C1 segment of cervical spinal cord (tissue), 14 donors: ENCODE measurements around the gene ITGB4.
A peak's percentile ranks its signal among the peaks of the same experiment; 100 is the strongest.

Experiments used
- DNase-seq, 14 donors: peaks; one replicate each; lab custom pipeline; 2025; lab: John Stamatoyannopoulos, UW

ITGB4 gene

DNA sequence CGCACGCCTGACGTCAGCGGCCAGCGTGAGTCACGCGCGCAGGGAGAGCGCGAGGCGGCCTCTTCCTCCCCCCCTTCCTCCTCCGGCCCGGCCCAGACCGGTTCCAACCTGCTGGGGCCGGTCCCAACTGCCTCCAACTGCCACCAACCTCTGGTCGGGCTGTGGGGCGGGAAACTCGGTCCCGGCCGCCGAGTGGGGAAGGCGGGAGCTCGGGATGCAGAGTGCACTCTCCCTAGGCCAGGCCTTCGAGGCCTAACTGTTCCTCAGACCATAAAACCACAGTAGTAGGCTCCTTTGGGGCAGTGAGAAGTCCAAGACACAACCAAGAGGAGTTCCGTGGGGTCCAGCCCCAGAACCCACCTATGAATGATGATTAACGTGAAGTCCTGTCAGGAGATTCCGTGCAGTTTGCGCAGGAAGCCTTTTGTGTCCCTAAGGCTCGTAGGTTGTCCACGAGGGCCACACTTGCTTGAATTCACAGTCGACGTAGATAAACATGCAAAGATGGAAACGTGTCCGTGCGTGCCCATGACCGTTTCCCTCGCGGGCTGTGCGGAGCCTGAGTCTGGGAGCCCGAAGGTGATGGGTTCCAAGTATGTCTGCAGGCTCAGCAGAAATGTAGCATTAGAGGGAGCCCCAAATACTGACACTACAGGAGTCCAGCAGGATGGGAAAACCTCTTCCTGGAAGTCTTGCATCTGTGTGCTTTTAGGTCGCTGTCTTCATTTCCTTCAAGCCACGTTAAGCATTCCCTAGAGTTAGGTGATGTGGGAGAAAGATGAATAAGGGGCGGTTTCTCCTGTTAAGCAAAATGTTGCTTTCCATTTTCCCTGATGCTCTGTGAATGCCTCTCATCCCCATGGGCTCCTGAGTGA, 64.0 kb downstream of the ITGB4 start:
- DNase-seq = peak in 13 of 14 donors; percentile 87 to 99 (median 96)

- DNase-seq = no peak
Observed at GRCh38 chr17:75791254-75791653, 70.0 kb downstream of the ITGB4 start.

- DNase-seq = no peak
Observed at GRCh38 chr17:75793460-75793859, 72.2 kb downstream of the ITGB4 start.

DNA sequence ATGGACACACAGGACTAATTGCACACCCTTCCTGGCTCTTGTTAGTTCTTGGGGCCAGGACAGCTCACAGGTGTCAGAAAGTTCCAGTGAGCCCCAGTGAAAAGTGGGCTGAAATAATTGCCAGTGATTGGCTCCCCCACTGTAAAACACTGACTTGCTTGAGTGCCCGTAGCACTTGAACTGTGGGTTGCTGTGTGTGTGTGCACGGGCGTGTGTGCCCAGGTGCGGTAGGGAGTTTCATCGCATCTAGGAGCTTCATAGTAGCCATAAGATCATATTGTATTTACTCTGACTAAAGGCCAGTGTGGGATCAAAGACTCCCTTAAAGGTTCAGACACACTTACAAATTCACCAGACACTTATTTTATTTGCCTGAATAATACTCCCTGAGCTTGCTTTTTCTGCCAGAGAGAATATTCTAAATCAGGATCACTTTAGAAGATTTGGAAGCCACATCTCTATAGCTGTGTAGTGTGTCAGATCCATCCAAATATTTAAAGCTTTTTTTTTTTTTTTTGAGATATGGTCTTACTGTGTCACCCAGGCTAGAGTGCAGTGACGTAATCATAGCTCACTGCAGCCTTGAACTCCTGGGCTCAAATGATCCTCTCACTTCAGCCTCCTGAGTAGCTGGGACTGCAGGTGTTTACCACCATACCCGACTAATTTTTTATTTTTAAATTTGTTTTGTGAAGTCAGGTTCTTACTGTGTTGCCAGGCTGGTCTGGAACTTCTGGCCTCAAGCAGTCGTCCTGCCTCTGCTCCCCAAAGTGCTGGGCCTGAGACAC, 74.8 kb downstream of the ITGB4 start:
- no peak for DNase-seq

DNA sequence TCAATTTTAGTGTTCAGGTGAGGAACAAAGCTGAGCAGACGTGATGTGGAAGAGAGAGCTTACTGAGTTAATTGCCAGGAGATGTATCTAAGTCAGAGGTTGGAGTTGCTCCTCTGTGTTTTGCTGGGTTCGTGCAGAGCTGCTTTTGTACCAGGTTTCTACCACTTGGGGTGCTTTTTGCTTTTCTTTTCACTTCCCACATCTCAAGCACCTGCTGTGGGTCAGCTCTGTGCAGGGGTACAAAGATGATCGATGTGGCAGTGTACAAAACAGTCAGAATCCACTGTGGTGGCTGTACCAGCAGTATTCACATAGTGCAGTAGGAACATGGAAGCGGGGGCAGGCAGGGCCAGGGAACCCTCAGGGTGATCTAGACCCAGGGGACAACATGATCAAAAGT, 78.1 kb downstream of the ITGB4 start:
- no peak for DNase-seq

GRCh38 chr17:75803883-75804282, 82.6 kb downstream of the ITGB4 start:
- DNase-seq = no peak

DNA sequence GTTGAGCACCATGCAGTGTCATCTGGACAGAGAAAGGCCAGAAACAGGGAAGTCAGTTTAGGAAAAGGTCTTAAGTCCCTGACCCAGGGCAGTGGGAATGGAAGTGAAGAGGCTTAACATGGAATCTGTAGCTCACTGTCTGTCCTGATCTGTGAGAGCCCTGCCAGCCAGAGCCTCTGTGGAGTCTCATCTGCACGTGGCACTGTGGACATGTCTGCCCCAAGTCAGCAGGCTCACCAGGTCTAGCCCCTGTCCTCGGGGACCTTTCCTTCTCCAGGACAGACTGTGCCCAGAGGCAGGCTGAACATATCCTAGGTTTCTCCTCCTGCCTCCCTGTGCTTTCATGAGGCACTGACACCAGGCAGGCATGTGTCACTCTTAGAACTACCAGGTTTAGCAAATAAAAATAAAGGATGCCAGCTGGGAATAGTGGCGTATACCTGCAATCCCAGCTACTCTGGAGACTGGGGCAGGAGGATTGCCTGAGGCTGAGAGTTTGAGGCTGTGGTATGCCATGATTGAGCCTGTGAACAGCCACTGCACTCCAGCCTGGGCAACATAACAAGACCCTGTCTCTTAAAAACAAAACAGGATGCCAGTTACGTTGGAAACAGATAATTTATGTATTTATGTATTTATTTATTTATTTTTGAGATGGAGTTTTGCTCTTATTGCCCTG, 85.7 kb downstream of the ITGB4 start:
- no peak for DNase-seq
